SIG-M5 (cell line): Measurements from ENCODE around the gene RPS21.
"Not testable (repeated sequence)": the region's sequence is repeated elsewhere in the genome, so short reads cannot be mapped to it uniquely, and the experiment has no call there.

Experiments used
- DNase-seq: peaks from one replicate; lab custom pipeline; 2025; lab: John Stamatoyannopoulos, UW

RPS21 gene

GRCh38 chr20:62425281-62426058 is 38.6 kb downstream of the RPS21 start:
- DNase-seq: no peak

GRCh38 chr20:62426059-62426348 is 39.1 kb downstream of the RPS21 start:
- not testable (repeated sequence) for DNase-seq

GRCh38 chr20:62426699-62427131 is 39.8 kb downstream of the RPS21 start:
- DNase-seq: no peak

- DNase-seq: no peak
These were observed 40.5 kb downstream of the RPS21 start, which contains the start of gene RBBP8NL for GRCh38 chr20:62427172-62428001. TSS of gene RBBP8NL (minus strand) at chr20:62427539. CDS start at chr20:62419647, 7,892 bp downstream.

- no peak for DNase-seq
These were observed 41.1 kb downstream of the RPS21 start for GRCh38 chr20:62428002-62428372.

- no peak for DNase-seq
These were observed 41.7 kb downstream of the RPS21 start for GRCh38 chr20:62428396-62429295.

- DNase-seq: no peak
These were observed 42.8 kb downstream of the RPS21 start for GRCh38 chr20:62429455-62430310.

- no peak for DNase-seq
These were observed 43.5 kb downstream of the RPS21 start for GRCh38 chr20:62430311-62430853.

- no peak for DNase-seq
These were observed 44.1 kb downstream of the RPS21 start for GRCh38 chr20:62430866-62431447.

GRCh38 chr20:62433658-62434497 is 47.0 kb downstream of the RPS21 start:
- DNase-seq: no peak

GRCh38 chr20:62436692-62437091 is 49.8 kb downstream of the RPS21 start:
- DNase-seq: no peak

GRCh38 chr20:62437496-62437895 is 50.6 kb downstream of the RPS21 start:
- DNase-seq: no peak

- DNase-seq: no peak
These were observed 51.0 kb downstream of the RPS21 start for GRCh38 chr20:62437927-62438326.
